CD4-positive, alpha-beta T cell treated with Interleukin-17A for 4 hours (primary cell): ENCODE results near the gene NETO2.
"Not testable (repeated sequence)": the region's sequence is repeated elsewhere in the genome, so short reads cannot be mapped to it uniquely, and the experiment has no call there.

Experiments used
- DNase-seq: peaks from one replicate; pipeline ENCODE4 v3.0.0-alpha.2; 2020; ENCODE audit warnings: mixed read lengths

NETO2 gene

GRCh38 chr16:47134550-47134949, 9.2 kb downstream of the NETO2 start:
- no peak for DNase-seq

- DNase-seq, result no peak
Observed at GRCh38 chr16:47132308-47132707, 11.4 kb downstream of the NETO2 start.

DNA sequence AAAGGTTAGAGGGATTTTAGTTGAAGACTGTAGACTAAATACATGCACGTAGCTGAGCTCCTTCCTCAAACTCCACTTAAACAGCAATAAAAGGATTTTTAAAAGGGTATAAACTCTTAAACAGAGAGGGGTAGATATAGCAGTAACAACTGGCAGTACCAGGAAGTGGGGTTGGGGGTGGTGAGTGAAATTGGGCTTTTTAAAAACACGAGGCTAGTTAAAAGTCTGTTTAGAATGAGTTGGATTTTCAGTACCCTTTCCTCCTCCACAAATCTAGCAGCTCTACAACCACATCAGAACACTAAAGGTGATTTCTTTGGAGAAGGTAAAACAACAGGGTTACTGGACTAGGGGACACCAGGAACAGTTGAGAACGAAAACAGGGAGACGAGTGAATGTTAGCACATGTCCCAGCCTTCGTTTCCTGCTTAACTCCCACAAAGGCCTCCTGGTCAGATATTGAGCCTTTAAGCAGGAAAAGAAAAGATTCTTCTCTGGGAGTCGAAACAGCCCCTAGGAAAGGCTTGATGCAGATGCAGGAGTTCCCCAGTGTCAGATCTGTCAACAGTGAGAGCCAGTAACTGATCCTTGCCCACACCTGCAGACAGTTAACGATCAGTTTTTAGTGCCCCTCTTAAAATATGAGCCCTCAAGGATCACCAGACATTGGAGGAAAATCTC, 13.8 kb downstream of the NETO2 start:
- DNase-seq, result no peak

- DNase-seq, result no peak
Observed at GRCh38 chr16:47127541-47127940, 16.2 kb downstream of the NETO2 start.

GRCh38 chr16:47125757-47126156, 18.0 kb downstream of the NETO2 start:
- no peak for DNase-seq

GRCh38 chr16:47113130-47113529, 30.6 kb downstream of the NETO2 start:
- no peak for DNase-seq

DNA sequence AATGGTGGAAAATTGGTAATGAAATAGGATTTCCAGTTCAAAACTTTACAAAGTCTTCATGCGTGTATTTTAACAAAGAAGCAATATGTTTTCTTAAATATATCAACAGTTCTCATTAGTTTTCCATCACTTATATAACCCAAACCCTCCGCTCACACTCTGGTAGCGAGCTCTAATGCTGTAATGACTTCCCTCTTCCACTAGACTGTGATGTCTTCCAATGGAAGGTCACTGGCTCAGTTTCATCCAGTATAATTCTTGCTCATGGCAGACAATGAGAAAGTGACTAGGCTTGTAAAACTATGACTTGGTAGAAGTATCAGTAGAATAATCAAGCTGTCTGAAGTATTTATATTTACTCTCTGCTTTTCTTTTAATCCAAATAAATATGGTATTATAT, 32.8 kb downstream of the NETO2 start:
- DNase-seq, result no peak

DNA sequence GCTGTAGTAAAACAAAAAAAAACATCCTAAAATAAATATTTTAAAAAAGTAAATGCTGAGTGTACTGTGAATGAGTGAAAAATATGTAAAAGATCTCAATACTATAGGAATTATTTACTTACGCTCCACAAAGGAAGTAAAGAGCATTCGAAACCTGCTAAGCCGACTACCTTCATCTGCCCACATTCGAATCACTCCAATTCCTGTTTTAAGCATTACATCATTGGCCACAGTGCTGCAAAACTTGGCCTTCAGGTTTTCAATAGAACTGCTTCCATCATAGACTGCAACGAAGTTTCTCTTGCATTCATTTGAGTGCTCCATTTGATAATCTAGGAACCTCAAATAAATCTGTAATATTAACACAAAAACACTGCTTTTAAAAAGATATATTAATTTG, 34.4 kb downstream of the NETO2 start:
- DNase-seq, result no peak

- DNase-seq, result not testable (repeated sequence)
Observed at GRCh38 chr16:47102921-47103320, 40.8 kb downstream of the NETO2 start.

DNA sequence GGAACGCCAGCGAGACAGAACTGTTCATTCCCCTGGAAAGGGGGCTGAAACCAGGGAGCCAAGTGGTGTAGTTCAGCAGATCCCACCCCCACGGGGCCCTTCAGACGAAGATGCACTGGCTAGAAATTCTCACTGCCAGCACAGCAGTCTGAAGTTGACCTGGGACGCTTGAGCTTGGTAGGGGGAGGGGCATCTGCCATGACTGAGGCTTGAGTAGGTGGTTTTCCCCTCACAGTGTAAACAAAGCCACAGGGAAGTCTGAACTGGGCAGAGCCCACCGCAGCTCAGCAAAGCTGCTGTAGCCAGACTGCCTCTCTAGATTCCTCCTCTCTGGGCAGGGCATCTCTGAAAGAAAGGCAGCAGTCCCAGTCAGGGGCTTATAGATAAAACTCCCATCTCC, 46.6 kb downstream of the NETO2 start:
- not testable (repeated sequence) for DNase-seq

- DNase-seq, result no peak
Observed at GRCh38 chr16:47096297-47096696, 47.4 kb downstream of the NETO2 start.

DNA sequence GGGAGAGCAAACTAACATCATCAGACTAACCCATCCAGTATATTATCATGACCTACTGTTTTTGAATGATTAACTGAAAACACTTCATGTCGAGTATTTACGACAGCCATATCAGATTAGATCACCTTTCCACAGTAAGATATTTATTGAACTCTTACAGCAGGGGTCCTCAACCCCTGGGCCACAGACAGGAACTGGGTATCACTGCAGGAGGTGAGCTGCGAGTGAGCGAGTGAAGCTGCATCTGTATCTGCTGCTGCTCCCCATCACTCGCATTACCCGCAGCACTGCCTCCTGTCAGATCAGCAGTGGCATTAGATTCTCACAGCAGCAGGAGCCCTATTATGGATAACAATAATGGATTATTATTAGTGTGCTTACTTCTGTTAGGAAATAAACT, 59.5 kb downstream of the NETO2 start:
- DNase-seq, result no peak

DNA sequence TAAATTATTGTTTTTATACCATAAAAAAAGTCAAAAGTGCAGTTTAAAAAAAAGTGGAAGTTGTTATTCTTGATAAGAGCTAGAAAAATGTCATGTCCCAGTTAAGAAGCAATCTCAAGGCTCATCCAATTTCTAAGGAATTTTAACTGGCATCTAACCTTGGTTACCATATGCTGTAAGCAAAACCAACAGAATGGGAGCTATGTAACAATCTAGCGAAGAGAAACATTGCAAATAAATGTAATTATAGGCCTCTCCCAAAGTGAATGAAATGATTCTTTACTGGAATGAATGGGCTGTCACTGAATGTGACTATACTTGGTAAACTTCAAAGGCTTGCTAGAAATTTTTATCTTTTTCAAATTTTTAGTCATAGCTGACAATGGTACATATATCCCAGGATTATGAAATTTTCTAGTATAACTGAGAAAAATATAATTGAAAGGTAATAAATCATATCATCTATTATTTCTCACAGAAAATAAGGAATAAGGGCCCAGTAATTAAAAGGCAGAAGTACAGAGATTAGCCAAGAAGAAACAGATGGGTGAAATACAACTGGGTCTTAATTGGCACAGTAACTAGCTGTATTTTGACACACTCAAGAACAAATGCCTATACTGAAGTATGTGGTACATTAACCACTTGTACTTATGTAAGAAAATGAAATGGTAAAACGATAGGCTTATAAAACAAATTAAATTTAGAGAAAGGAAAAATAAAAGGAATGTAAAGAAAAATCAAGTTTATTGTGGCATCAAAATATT, 61.5 kb downstream of the NETO2 start:
- DNase-seq, result no peak

- no peak for DNase-seq
Observed at GRCh38 chr16:47081115-47081514, 62.6 kb downstream of the NETO2 start.

- no peak for DNase-seq
Observed at GRCh38 chr16:47079860-47080259, 63.9 kb downstream of the NETO2 start.

DNA sequence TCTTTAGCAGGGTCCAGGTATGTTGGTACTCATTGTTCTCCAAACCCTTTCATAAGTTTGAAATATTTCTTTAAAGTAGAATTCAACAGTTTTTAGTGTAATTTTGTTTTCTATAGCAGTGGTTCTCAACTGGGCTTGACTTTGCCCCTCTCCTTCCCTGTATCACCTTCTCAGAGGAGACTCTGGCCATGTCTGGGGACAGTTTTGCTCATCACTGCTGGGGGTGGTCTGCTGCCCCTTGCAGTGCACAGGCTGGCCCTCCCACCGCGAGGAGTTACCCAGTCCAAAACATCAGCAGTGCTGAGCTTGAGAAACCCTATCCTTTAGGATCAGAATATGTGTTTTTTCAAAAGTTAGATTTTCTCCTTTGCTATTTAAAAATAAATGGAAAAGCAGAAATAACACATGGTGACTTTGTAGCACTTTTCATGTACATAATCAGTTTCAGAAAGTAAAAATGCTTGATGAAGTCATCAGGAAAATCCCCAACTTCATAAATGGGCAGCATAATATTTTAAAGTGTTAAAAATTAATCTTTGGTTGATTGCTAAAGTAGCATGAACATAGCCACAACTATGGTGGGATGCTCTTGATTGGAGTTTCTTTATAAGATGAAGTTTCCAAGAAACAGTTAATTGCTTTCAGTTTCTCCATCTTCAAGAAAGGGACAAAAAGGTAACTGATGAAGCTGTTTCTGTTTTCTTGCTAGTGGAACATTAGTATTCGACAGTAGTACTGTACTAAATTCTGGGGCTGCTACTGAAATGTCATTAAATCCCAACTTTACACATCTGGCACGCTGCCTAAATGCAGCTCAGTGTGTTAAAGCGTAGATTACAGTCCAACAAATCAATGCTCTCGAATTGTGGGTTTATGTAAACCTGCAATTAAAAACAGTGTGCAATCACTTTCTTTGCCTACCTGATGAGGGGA, 70.3 kb downstream of the NETO2 start:
- DNase-seq, result no peak

- DNase-seq, result no peak
Observed at GRCh38 chr16:47072158-47072557, 71.6 kb downstream of the NETO2 start.

GRCh38 chr16:47069841-47070584, 73.7 kb downstream of the NETO2 start:
- DNase-seq, result no peak

DNA sequence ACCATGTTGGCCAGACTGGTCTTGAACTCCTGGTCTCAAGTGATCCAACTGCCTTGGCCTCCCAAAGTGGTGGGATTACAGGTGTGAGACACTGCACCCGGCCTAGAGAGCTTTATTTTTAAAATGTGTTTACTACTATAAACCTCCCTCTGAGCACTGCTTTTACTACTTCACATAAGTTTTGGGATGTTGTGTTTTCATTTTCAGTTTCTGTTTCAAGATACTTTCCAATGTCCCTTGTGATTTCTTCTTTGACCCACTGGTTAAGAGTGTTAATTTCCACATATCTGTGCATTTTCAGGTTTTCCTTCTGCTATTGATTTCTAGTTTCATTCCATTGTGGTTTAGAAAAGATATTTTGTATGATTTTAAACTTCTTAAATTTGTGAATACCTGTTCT, 74.4 kb downstream of the NETO2 start:
- DNase-seq, result no peak

DNA sequence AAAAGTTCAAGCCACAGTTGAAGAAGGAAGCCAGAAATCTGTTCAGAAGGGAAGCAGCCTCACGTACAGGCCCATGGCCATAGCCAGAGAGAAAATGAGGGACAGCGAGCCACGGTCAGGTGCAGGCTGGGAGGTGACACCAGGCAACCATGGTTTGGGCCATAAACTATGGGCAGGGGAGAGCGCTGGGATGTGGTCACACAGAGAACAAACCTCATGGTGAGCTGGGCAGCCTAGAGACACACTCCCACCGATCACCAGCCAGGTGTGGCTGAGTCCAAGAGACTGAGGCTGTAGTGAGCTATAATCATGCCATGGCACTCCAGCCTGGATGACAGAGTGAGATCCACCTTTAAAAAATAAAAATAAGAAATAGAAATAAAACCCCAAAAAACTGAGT, 76.5 kb downstream of the NETO2 start:
- no peak for DNase-seq

- DNase-seq, result no peak
Observed at GRCh38 chr16:47065766-47066688, 77.7 kb downstream of the NETO2 start.

- no peak for DNase-seq
Observed at GRCh38 chr16:47064775-47065174, 79.0 kb downstream of the NETO2 start.
